Parathyroid adenoma (tissue), 2 donors: ENCODE measurements around the gene EHHADH.

Experiments
- H2AFZ ChIP-seq: fragments of 300-600 bp; sonication (generic); one replicate; pipeline ENCODE4 v1.7.0; 2017; ENCODE audit warnings: antibody characterized with exemption, mild to moderate bottlenecking
- H3K27ac ChIP-seq: fragments of 300-600 bp; sonication (generic); one replicate; pipeline ENCODE4 v1.7.0; 2017
- H3K27me3 ChIP-seq: fragments of 300-600 bp; sonication (generic); one replicate; pipeline ENCODE4 v1.7.0; 2017; ENCODE audit warnings: low read length; ENCODE audit not compliant: control insufficient read depth, insufficient read depth
- H3K36me3 ChIP-seq: fragments of 300-600 bp; sonication (generic); one replicate; pipeline ENCODE4 v1.7.0; 2017; ENCODE audit warnings: low read length; ENCODE audit not compliant: control insufficient read depth, insufficient read depth
- H3K4me1 ChIP-seq: fragments of 300-600 bp; sonication (generic); one replicate; pipeline ENCODE4 v1.7.0; 2017; ENCODE audit warnings: control low read depth
- H3K4me2 ChIP-seq: fragments of 300-600 bp; sonication (generic); one replicate; pipeline ENCODE4 v1.7.0; 2017; ENCODE audit warnings: low read length
- H3K4me3 ChIP-seq: fragments of 300-600 bp; sonication (generic); one replicate; pipeline ENCODE4 v1.7.0; 2017; ENCODE audit warnings: low read depth, low read length
- H3K79me2 ChIP-seq: fragments of 300-600 bp; sonication (generic); one replicate; pipeline ENCODE4 v1.7.0; 2017; ENCODE audit warnings: control low read depth
- H3K9ac ChIP-seq: fragments of 300-600 bp; sonication (generic); one replicate; pipeline ENCODE4 v1.7.0; 2017; ENCODE audit warnings: mild to moderate bottlenecking
- H3K9me3 ChIP-seq: fragments of 300-600 bp; sonication (generic); one replicate; pipeline ENCODE4 v1.7.0; 2017; ENCODE audit warnings: low read length; ENCODE audit not compliant: control insufficient read depth
- TF ChIP-seq, protein P1 (sequence below): fragments of 300-600 bp; sonication (generic); IDR thresholded peaks from one replicate; pipeline ENCODE4 v1.7.0; 2017; ENCODE audit warnings: antibody characterized with exemption, mild to moderate bottlenecking
- donor health status: primary hyperparathyroidism.

Gene EHHADH

DNA sequence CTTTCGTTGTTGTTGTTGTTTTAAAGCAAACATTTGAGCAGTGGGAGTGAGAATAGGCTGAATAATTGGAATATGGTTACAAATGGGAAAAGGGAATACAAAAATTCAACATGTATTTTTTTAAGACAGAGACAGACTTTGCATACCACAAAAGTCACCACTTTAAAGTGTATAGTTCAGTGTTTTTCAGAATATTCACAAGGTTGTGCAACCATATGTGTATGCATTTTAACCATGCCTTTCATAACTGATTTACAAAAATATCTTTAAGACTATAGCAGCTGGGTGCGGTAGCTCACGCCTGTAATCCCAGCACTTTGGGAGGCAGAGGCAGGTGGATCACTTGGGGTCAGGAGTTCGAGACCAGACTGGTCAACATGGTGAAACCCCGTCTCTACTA is 41.3 kb downstream of the EHHADH start:
- Histone ChIP-seq H3K79me2 (no peaks in the 10 kb centered on the region), H3K27ac (no peak overlapping the region), H3K4me3 (no peak overlapping the region), H3K9me3 (no peaks in the 10 kb centered on the region), H3K27me3 (no peaks in the 10 kb centered on the region), H2AFZ (no peak overlapping the region), H3K9ac (no peak overlapping the region), H3K4me2 (no peak overlapping the region), H3K4me1 (no peaks in the 10 kb centered on the region), H3K36me3 (no peaks in the 10 kb centered on the region)
- TF ChIP-seq, protein P1, sequence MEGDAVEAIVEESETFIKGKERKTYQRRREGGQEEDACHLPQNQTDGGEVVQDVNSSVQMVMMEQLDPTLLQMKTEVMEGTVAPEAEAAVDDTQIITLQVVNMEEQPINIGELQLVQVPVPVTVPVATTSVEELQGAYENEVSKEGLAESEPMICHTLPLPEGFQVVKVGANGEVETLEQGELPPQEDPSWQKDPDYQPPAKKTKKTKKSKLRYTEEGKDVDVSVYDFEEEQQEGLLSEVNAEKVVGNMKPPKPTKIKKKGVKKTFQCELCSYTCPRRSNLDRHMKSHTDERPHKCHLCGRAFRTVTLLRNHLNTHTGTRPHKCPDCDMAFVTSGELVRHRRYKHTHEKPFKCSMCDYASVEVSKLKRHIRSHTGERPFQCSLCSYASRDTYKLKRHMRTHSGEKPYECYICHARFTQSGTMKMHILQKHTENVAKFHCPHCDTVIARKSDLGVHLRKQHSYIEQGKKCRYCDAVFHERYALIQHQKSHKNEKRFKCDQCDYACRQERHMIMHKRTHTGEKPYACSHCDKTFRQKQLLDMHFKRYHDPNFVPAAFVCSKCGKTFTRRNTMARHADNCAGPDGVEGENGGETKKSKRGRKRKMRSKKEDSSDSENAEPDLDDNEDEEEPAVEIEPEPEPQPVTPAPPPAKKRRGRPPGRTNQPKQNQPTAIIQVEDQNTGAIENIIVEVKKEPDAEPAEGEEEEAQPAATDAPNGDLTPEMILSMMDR: no peak

- Histone ChIP-seq H3K9me3 (no peaks in the 10 kb centered on the region), H3K36me3 (no peaks in the 10 kb centered on the region), H3K79me2 (no peaks in the 10 kb centered on the region), H2AFZ (no peak overlapping the region), H3K4me3 (no peak overlapping the region), H3K27ac (no peak overlapping the region), H3K9ac (no peak overlapping the region), H3K27me3 (no peaks in the 10 kb centered on the region), H3K4me2 (no peak overlapping the region), H3K4me1 (no peaks in the 10 kb centered on the region)
- TF ChIP-seq, protein P1: no peak
These were observed 41.8 kb downstream of the EHHADH start for GRCh38 chr3:185212086-185212485.

DNA sequence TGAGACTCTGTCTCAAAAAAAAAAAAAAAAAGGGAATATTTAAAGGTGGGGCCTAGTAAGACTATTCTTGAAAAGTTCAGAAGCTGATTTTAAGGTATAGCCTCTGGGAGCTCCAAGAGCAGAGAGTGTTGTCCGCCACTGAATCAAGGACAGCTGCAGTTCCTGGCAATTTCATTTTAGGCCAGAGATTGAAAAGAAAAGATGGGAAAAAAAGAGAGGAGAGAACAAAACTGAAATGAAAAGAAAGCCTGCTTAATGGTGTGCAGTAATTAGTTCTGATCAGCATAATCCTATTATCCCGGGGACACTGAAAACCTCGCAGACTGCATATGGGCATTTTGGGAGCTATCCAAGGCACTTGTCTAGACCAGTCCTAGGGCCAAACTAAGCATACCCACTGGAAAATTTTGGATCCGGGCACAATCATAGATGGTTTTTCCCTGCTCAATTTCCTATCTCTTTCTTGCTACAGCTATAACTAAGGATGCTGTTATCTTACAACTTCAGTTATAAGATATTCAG is 43.2 kb downstream of the EHHADH start:
- Histone ChIP-seq H3K4me3 (no peak overlapping the region), H3K27ac (no peak overlapping the region), H2AFZ (no peak overlapping the region), H3K9me3 (no peaks in the 10 kb centered on the region), H3K4me2 (no peak overlapping the region), H3K36me3 (no peaks in the 10 kb centered on the region), H3K27me3 (no peaks in the 10 kb centered on the region), H3K4me1 (no peaks in the 10 kb centered on the region), H3K9ac (no peak overlapping the region), H3K79me2 (no peaks in the 10 kb centered on the region)
- TF ChIP-seq, protein P1: no peak

- no peaks in the 10 kb centered on the region for H3K9me3 ChIP-seq
- TF ChIP-seq, protein P1: no peak
- H3K79me2 ChIP-seq: no peaks in the 10 kb centered on the region
- no peaks in the 10 kb centered on the region for H3K27me3 ChIP-seq
- H3K4me1 ChIP-seq: no peaks in the 10 kb centered on the region
- no peaks in the 10 kb centered on the region for H3K36me3 ChIP-seq
- H3K9ac ChIP-seq: no peak overlapping the region
- H2AFZ ChIP-seq: no peak overlapping the region
- no peak overlapping the region for H3K27ac ChIP-seq
- no peak overlapping the region for H3K4me3 ChIP-seq
- no peak overlapping the region for H3K4me2 ChIP-seq
These were observed 45.0 kb downstream of the EHHADH start for GRCh38 chr3:185208823-185209222.
